GM20000 (cell line): ENCODE results near the gene CDH23.

ENCODE experiments used
- DNase-seq: peaks from one replicate; pipeline ENCODE4 v3.0.0; 2012; ENCODE audit warnings: low spot score
- CTCF ChIP-seq: IDR thresholded peaks from 2 replicates; pipeline ENCODE4 v1.5.1; 2012; ENCODE audit warnings: mild to moderate bottlenecking, control low read depth; ENCODE audit errors: extremely low read depth, missing control alignments

The CDH23 gene

GRCh38 chr10:71696628-71697326 lies 300.1 kb downstream of the CDH23 start:
- DNase-seq = peak; percentile 63
- peak; percentile 94 for TF ChIP-seq CTCF

- peak; percentile 74 for DNase-seq
- no peak for TF ChIP-seq CTCF
Observed at GRCh38 chr10:71697938-71698709, 301.4 kb downstream of the CDH23 start.

GRCh38 chr10:71698737-71699136 lies 302.0 kb downstream of the CDH23 start:
- no peak for TF ChIP-seq CTCF
- no peak for DNase-seq

GRCh38 chr10:71700731-71701368 lies 304.1 kb downstream of the CDH23 start:
- no peak for TF ChIP-seq CTCF
- DNase-seq = no peak

- DNase-seq = no peak
- TF ChIP-seq CTCF = no peak
Observed at GRCh38 chr10:71701496-71702132, 304.9 kb downstream of the CDH23 start.

- DNase-seq = no peak
- no peak for TF ChIP-seq CTCF
Observed at GRCh38 chr10:71703577-71703976, 306.9 kb downstream of the CDH23 start.

- no peak for DNase-seq
- no peak for TF ChIP-seq CTCF
Observed at GRCh38 chr10:71704816-71705215, 308.1 kb downstream of the CDH23 start.
